ENCODE measurements around the gene RIPOR3. TPM values are rescaled to one million over a fixed set of nuclear protein-coding genes. Genes with fewer than 3 reads are reported as not detected.

Gene RIPOR3
- total and polyA plus RNA-seq, 9 of the 15 experiments (the other 6 are each of a cell fraction or from before 2014, with no cell fraction given) = 3.3 to 62.7 (median 21.4) TPM

DNA sequence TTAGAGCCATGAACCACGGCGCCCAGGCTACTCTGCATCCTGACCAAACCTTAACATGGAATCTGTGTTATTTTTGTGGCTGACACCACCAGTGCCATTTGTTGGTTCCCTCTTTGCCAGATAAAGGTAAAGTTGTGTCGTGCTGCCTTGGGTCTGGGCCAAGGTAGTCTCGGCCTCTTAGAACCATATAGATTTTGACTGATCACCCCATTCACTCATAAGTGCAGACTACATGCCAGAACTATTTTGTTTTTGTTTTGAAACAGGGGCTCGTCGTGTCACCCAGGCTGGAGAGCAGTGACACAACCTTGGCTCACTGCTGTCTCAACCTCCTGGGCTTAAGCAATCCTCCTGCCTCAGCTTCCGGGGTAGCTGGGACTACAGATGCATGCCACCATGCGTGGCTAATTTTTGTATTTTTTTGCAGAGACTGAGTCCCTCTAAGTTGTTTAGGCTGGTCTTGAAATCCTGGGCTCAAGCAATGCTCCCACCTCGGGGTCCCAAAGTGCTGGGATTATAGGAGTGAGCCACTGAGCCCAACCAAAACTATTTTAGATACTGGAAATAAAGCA is 19.2 kb upstream of the RIPOR3 start (continued):
- TF ChIP-seq SMAD4 (CRISPR knock-in tag; conservative IDR thresholded peaks at IDR 0.05) (peak; percentile 41; the same call in 1 of the 2 replicates), DMBX1 (CRISPR knock-in tag; IDR thresholded peaks at IDR 0.05; ENCODE audit: borderline replicate concordance) (0 out of 2 replicates have a peak, but pooled peaks have one; percentile 61), PCBP1 (IDR thresholded peaks at IDR 0.05; ENCODE audit: low read depth, low read length, poor library complexity, severe bottlenecking) (no peak), FOXK1 (CRISPR knock-in tag; IDR thresholded peaks at IDR 0.05; ENCODE audit: borderline replicate concordance) (no peak), CHCHD3 (CRISPR knock-in tag; IDR thresholded peaks at IDR 0.05) (no peak), MCM5 (IDR thresholded peaks at IDR 0.05; ENCODE audit: low read depth) (no peak), ZNF224 (CRISPR knock-in tag; IDR thresholded peaks at IDR 0.05) (no peak), GTF2A2 (tag; IDR thresholded peaks at IDR 0.05) (no peak), ZBTB17 (CRISPR knock-in tag; IDR thresholded peaks at IDR 0.05) (no peak), TBL1XR1 (IDR thresholded peaks at IDR 0.05; ENCODE audit: low read length in 2 of 2) (no peak), YBX1 (IDR thresholded peaks at IDR 0.05) (no peak), PYGO2 (tag; IDR thresholded peaks at IDR 0.05) (no peak), ZNF76 (CRISPR knock-in tag; IDR thresholded peaks at IDR 0.05; ENCODE audit: borderline replicate concordance) (no peak), CEBPB (tag; IDR thresholded peaks at IDR 0.05) (peak; percentile 93), KDM2B (CRISPR knock-in tag; IDR thresholded peaks at IDR 0.05) (no peak), KLF16 (IDR thresholded peaks at IDR 0.05) (no peak)
- TF ChIP-seq, protein P1, sequence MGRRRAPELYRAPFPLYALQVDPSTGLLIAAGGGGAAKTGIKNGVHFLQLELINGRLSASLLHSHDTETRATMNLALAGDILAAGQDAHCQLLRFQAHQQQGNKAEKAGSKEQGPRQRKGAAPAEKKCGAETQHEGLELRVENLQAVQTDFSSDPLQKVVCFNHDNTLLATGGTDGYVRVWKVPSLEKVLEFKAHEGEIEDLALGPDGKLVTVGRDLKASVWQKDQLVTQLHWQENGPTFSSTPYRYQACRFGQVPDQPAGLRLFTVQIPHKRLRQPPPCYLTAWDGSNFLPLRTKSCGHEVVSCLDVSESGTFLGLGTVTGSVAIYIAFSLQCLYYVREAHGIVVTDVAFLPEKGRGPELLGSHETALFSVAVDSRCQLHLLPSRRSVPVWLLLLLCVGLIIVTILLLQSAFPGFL (CRISPR knock-in tag; IDR thresholded peaks at IDR 0.05) = no peak
- TF ChIP-seq, protein P2, sequence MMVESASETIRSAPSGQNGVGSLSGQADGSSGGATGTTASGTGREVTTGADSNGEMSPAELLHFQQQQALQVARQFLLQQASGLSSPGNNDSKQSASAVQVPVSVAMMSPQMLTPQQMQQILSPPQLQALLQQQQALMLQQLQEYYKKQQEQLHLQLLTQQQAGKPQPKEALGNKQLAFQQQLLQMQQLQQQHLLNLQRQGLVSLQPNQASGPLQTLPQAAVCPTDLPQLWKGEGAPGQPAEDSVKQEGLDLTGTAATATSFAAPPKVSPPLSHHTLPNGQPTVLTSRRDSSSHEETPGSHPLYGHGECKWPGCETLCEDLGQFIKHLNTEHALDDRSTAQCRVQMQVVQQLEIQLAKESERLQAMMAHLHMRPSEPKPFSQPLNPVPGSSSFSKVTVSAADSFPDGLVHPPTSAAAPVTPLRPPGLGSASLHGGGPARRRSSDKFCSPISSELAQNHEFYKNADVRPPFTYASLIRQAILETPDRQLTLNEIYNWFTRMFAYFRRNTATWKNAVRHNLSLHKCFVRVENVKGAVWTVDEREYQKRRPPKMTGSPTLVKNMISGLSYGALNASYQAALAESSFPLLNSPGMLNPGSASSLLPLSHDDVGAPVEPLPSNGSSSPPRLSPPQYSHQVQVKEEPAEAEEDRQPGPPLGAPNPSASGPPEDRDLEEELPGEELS (CRISPR knock-in tag; IDR thresholded peaks at IDR 0.05; ENCODE audit: borderline replicate concordance) = no peak
- TF ChIP-seq, protein P3, sequence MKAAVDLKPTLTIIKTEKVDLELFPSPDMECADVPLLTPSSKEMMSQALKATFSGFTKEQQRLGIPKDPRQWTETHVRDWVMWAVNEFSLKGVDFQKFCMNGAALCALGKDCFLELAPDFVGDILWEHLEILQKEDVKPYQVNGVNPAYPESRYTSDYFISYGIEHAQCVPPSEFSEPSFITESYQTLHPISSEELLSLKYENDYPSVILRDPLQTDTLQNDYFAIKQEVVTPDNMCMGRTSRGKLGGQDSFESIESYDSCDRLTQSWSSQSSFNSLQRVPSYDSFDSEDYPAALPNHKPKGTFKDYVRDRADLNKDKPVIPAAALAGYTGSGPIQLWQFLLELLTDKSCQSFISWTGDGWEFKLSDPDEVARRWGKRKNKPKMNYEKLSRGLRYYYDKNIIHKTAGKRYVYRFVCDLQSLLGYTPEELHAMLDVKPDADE (conservative IDR thresholded peaks at IDR 0.05; ENCODE audit: control insufficient read depth, low read depth, low read length) = no peak
- TF ChIP-seq, protein P4, sequence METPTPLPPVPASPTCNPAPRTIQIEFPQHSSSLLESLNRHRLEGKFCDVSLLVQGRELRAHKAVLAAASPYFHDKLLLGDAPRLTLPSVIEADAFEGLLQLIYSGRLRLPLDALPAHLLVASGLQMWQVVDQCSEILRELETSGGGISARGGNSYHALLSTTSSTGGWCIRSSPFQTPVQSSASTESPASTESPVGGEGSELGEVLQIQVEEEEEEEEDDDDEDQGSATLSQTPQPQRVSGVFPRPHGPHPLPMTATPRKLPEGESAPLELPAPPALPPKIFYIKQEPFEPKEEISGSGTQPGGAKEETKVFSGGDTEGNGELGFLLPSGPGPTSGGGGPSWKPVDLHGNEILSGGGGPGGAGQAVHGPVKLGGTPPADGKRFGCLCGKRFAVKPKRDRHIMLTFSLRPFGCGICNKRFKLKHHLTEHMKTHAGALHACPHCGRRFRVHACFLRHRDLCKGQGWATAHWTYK (CRISPR knock-in tag; IDR thresholded peaks at IDR 0.05) = no peak

Measured in K562 (cell line).